H1 (cell line): ENCODE measurements around the gene OASL. TPM values are rescaled to one million over a fixed set of nuclear protein-coding genes. Genes with fewer than 3 reads are reported as not detected.
A peak's percentile ranks its signal among the peaks of the same experiment; 100 is the strongest.

Experiments used
- CTCF ChIA-PET: fragments of 300-600 bp; sonication (Branson Sonifier 250); formaldehyde crosslinking; loops from one replicate; lab custom pipeline; 2021; ENCODE audit not compliant: partially characterized antibody; lab: Charles Lee
- POLR2A ChIA-PET: fragments of 300-600 bp; sonication (Branson Sonifier 250); formaldehyde crosslinking; loops from one replicate; lab custom pipeline; 2021; ENCODE audit warnings: inconsistent platforms; ENCODE audit not compliant: partially characterized antibody; lab: Charles Lee
- DNase-seq, 2 experiments: peaks; one replicate each; pipeline versions ENCODE4 v3.0.0 to v3.0.0-alpha.2; 2010 to 2022; ENCODE audit warnings: low spot score in 2 of 2, low read depth in 1 of 2, mixed read lengths in 1 of 2
- FAIRE-seq: peaks from 2 replicates; lab custom pipeline; 2011; peaks lifted over from hg19 to GRCh38; lab: Jason Lieb, UNC
- H2AFZ ChIP-seq: 2 replicates; pipeline ENCODE4 v1.8.1; 2012; ENCODE audit warnings: low read length, inconsistent platforms
- H2AK5ac ChIP-seq: 2 replicates; pipeline ENCODE4 v1.6.1; 2013; ENCODE audit warnings: low read depth, low read length
- H2BK120ac ChIP-seq: replicated peaks from 2 replicates; pipeline ENCODE3; 2013; ENCODE audit warnings: low read depth, low read length, inconsistent platforms
- H2BK12ac ChIP-seq: 2 replicates; pipeline ENCODE4 v1.6.1; 2013; ENCODE audit warnings: low read depth, low read length
- H2BK15ac ChIP-seq: 2 replicates; pipeline ENCODE4 v1.6.1; 2013; ENCODE audit warnings: low read length
- H2BK20ac ChIP-seq: 2 replicates; pipeline ENCODE4 v1.6.1; 2013; ENCODE audit warnings: low read length
- H2BK5ac ChIP-seq: 2 replicates; pipeline ENCODE4 v1.6.1; 2013; ENCODE audit warnings: low read depth, low read length
- H3K14ac ChIP-seq: 2 replicates; pipeline ENCODE4 v1.6.1; 2013; ENCODE audit warnings: inconsistent platforms; ENCODE audit not compliant: insufficient read length
- H3K18ac ChIP-seq: 2 replicates; pipeline ENCODE4 v1.6.1; 2013; ENCODE audit warnings: low read length; ENCODE audit errors: extremely low read depth
- H3K23ac ChIP-seq: 2 replicates; pipeline ENCODE4 v1.6.1; 2013; ENCODE audit warnings: inconsistent platforms; ENCODE audit not compliant: insufficient read length
- H3K23me2 ChIP-seq: 2 replicates; pipeline ENCODE4 v1.6.1; 2013; ENCODE audit warnings: low read depth, low read length
- H3K27ac ChIP-seq: 2 replicates; pipeline ENCODE4 v1.6.1; 2011; ENCODE audit warnings: low read depth, low read length, inconsistent platforms
- H3K27me3 ChIP-seq, 4 experiments: replicated peaks in 1 of 4; 1 replicate in 1 of 4; 2 replicates in 3 of 4; pipeline versions ENCODE4 v1.6.1 to v1.8.1; 2011 to 2013; ENCODE audit warnings: low read length in 3 of 4, mild to moderate bottlenecking in 3 of 4, inconsistent platforms in 2 of 4, mixed read lengths in 2 of 4, moderate library complexity in 1 of 4; ENCODE audit not compliant: control insufficient read depth in 3 of 4, insufficient read depth in 3 of 4; ENCODE audit errors: extremely low read depth in 1 of 4
- H3K36me3 ChIP-seq, 4 experiments: 2 replicates each; pipeline versions ENCODE4 v1.6.1 to v1.8.1; 2011 to 2013; ENCODE audit warnings: mild to moderate bottlenecking in 4 of 4, low read length in 3 of 4, moderate library complexity in 2 of 4, control low read depth in 1 of 4, inconsistent platforms in 1 of 4; ENCODE audit not compliant: insufficient read depth in 4 of 4, control insufficient read depth in 2 of 4
- H3K4ac ChIP-seq: replicated peaks from 2 replicates; pipeline ENCODE3; 2013; ENCODE audit warnings: low read length, low read depth, mixed read lengths, inconsistent platforms; ENCODE audit not compliant: insufficient read length
- H3K4me1 ChIP-seq, 4 experiments: replicated peaks in 1 of 4; 1 replicate in 1 of 4; 2 replicates in 3 of 4; pipeline versions ENCODE4 v1.6.1 to v1.8.1; 2011 to 2013; ENCODE audit warnings: low read length in 3 of 4, inconsistent platforms in 2 of 4, mixed read lengths in 1 of 4; ENCODE audit not compliant: insufficient read depth in 4 of 4, control insufficient read depth in 3 of 4
- H3K4me2 ChIP-seq, 2 experiments: 2 replicates each; pipeline versions ENCODE4 v1.6.1 to v1.8.1; 2011 to 2013; ENCODE audit warnings: low read depth in 2 of 2, low read length in 2 of 2, control low read depth in 1 of 2, inconsistent platforms in 1 of 2, mild to moderate bottlenecking in 1 of 2; ENCODE audit not compliant: insufficient read depth in 1 of 2
- H3K4me3 ChIP-seq, 4 experiments: fragments of 200-600, 300-600 bp in 1 of 4; sonication (generic), shearing (Covaris generic), sonication (Bioruptor Twin) in 1 of 4; 2 replicates each; pipeline versions ENCODE4 v1.5.1 to v1.8.1; 2011 to 2016; ENCODE audit warnings: low read length in 4 of 4, low read depth in 3 of 4, control low read depth in 2 of 4, inconsistent platforms in 2 of 4, mild to moderate bottlenecking in 2 of 4, mixed read lengths in 1 of 4, moderate library complexity in 1 of 4; ENCODE audit not compliant: insufficient read depth in 2 of 4; ENCODE audit errors: extremely low read depth in 1 of 4
- H3K56ac ChIP-seq: replicated peaks from 2 replicates; pipeline ENCODE3; 2013; ENCODE audit warnings: low read depth, mild to moderate bottlenecking, mixed read lengths, low read length, inconsistent platforms; ENCODE audit not compliant: insufficient read length
- H3K79me1 ChIP-seq: 2 replicates; pipeline ENCODE4 v1.6.1; 2013; ENCODE audit warnings: low read depth, low read length, control low read depth
- H3K79me2 ChIP-seq, 2 experiments: 2 replicates each; pipeline versions ENCODE4 v1.6.1 to v1.8.1; 2012 to 2013; ENCODE audit warnings: low read length in 2 of 2, mild to moderate bottlenecking in 2 of 2, inconsistent platforms in 1 of 2; ENCODE audit not compliant: insufficient read depth in 2 of 2, control insufficient read depth in 1 of 2
- H3K9ac ChIP-seq, 4 experiments: replicated peaks in 1 of 4; 1 replicate in 1 of 4; 2 replicates in 3 of 4; pipeline versions ENCODE4 v1.6.1 to v1.8.1; 2011 to 2013; ENCODE audit warnings: low read depth in 3 of 4, low read length in 3 of 4, control low read depth in 2 of 4, mild to moderate bottlenecking in 2 of 4, moderate library complexity in 2 of 4, inconsistent platforms in 1 of 4; ENCODE audit errors: extremely low read depth in 1 of 4
- H3K9me3 ChIP-seq, 2 experiments: 2 replicates each; pipeline versions ENCODE4 v1.6.1 to v1.8.1; 2012 to 2013; ENCODE audit warnings: mild to moderate bottlenecking in 2 of 2, moderate library complexity in 2 of 2, control low read depth in 1 of 2, inconsistent platforms in 1 of 2, low read depth in 1 of 2, low read length in 1 of 2, mixed read lengths in 1 of 2; ENCODE audit not compliant: insufficient read depth in 2 of 2
- H4K20me1 ChIP-seq, 2 experiments: replicated peaks in 1 of 2; 2 replicates each; pipeline versions ENCODE3 to v1.8.1; 2011 to 2013; ENCODE audit warnings: inconsistent platforms in 2 of 2, low read length in 2 of 2, mild to moderate bottlenecking in 1 of 2; ENCODE audit not compliant: insufficient read depth in 2 of 2, control insufficient read depth in 1 of 2
- H4K5ac ChIP-seq: 2 replicates; pipeline ENCODE4 v1.6.1; 2013; ENCODE audit warnings: low read length, low read depth, mixed read lengths, inconsistent platforms; ENCODE audit not compliant: insufficient read length
- H4K8ac ChIP-seq: 2 replicates; pipeline ENCODE4 v1.8.0; 2013; ENCODE audit warnings: mild to moderate bottlenecking, moderate library complexity, low read length, inconsistent platforms; ENCODE audit not compliant: insufficient read depth; ENCODE audit errors: extremely low read depth
- H4K91ac ChIP-seq: replicated peaks from 2 replicates; pipeline ENCODE3; 2013; ENCODE audit warnings: low read length, mixed read lengths, inconsistent platforms; ENCODE audit not compliant: insufficient read length
- BCL11A ChIP-seq, 2 experiments: IDR thresholded peaks; one replicate each; pipeline ENCODE4 v1.6.1; 2011; ENCODE audit warnings: low read depth in 2 of 2, low read length in 2 of 2, mild to moderate bottlenecking in 2 of 2
- CHD1 ChIP-seq: IDR thresholded peaks from 2 replicates; pipeline ENCODE4 v1.6.1; 2012; ENCODE audit warnings: low read depth, low read length, improper control_type of control experiment
- HDAC2 ChIP-seq, 2 experiments: fragments of 300-600 bp in 1 of 2; sonication (generic) in 1 of 2; IDR thresholded peaks; 2 replicates each; pipeline ENCODE4 v1.6.1; 2011 to 2012; ENCODE audit warnings: low read depth in 2 of 2, low read length in 2 of 2, mild to moderate bottlenecking in 2 of 2, moderate library complexity in 2 of 2, borderline replicate concordance in 1 of 2, inconsistent platforms in 1 of 2
- NRF1 ChIP-seq: IDR thresholded peaks from 2 replicates; pipeline ENCODE4 v1.6.1; 2011; ENCODE audit warnings: mild to moderate bottlenecking, low read depth, low read length, improper control_type of control experiment
- RFX5 ChIP-seq: IDR thresholded peaks from 2 replicates; pipeline ENCODE4 v1.6.1; 2011; ENCODE audit warnings: low read depth, low read length, improper control_type of control experiment, borderline replicate concordance
- SP4 ChIP-seq: IDR thresholded peaks from 2 replicates; pipeline ENCODE4 v1.6.1; 2012; ENCODE audit warnings: low read length, inconsistent platforms
- WGBS, 2 experiments: shearing (Covaris generic) in 1 of 2; methylation state at CpG; one replicate each; pipeline versions ENCODE4 v1.1.6 to v1.1.7; 2013 to 2015; ENCODE audit warnings: low lambda C conversion rate in 2 of 2, mixed read lengths in 2 of 2, inconsistent platforms in 1 of 2, low coverage in 1 of 2, missing lambda C conversion rate in 1 of 2; ENCODE audit not compliant: insufficient replicate concordance in 2 of 2, insufficient coverage in 1 of 2, insufficient read length in 1 of 2; ENCODE audit errors: extremely low coverage in 1 of 2, missing lambda C conversion rate in 1 of 2; 5-methylcytosine and 5-hydroxymethylcytosine counted together
- polyA plus RNA-seq, 7 experiments: library from polyadenylated mRNA; depleted of rRNA in 3 of 7; stranded (reverse) in 5 of 7; unstranded in 2 of 7; fragments of >200 nt in 5 of 7; fragments of 200-250 nt in 2 of 7; gene quantifications; 1 replicate in 5 of 7; 2 replicates in 1 of 7; 4 replicates in 1 of 7; pipeline versions ENCODE4 v1.2.1 to v1.2.3, GENCODE V29; 2011 to 2013; ENCODE audit warnings: missing spikeins in 2 of 7, mixed read lengths in 2 of 7
- total RNA-seq: library from RNA; stranded (reverse); fragmentation: NEBNext Ultra II Directional; extraction: Animal tissue kit (Norgen Biotek cat#: 25700); gene quantifications from 2 replicates; pipeline ENCODE4 v1.2.1, GENCODE V29; 2021

Gene OASL
- total and polyA plus RNA-seq, 2 of the 8 experiments (the other 6 are each of a cell fraction or from before 2014, with no cell fraction given), result not detected

- POLR2A ChIA-PET, result no interaction called here
- WGBS, 2 experiments, result 81% methylated on average over 3 of the region's 3 CpGs; no CpG with 5 or more reads in 1 of the 2 experiments
Observed at GRCh38 chr12:120970310-120970709, 68.7 kb downstream of the OASL start.

More at GRCh38 chr12:120970310-120970709, 68.7 kb downstream of the OASL start:
- Histone ChIP-seq H3K4me3 (no peak overlapping the region), H4K8ac (no peak overlapping the region), H3K27ac (no peak overlapping the region), H2BK15ac (no peak overlapping the region), H3K56ac (no peak overlapping the region), H2BK12ac (no peak overlapping the region), H3K36me3 (no peaks in the 10 kb centered on the region), H3K9ac (no peak overlapping the region), H2AFZ (no peak overlapping the region; the same call in 1 of the 2 replicates), H4K91ac (no peak overlapping the region), H3K27me3 (no peaks in the 10 kb centered on the region), H3K23ac (no peak overlapping the region), H3K9me3 (no peaks in the 10 kb centered on the region), H2BK120ac (no peak overlapping the region), H4K20me1 (no peaks in the 10 kb centered on the region), H3K4me1 (peaks cover 0 to 3% (median 2%) of the 10 kb centered on the region in 4 experiments; a peak in 4 of 7 replicates), H4K5ac (no peak overlapping the region), H3K14ac (no peak overlapping the region), H3K79me2 (no peaks in the 10 kb centered on the region), H3K4ac (no peak overlapping the region), H3K18ac (no peak overlapping the region), H3K4me2 (no peak overlapping the region), H3K23me2 (no peaks in the 10 kb centered on the region), H2BK5ac (no peak overlapping the region), H3K79me1 (no peaks in the 10 kb centered on the region), H2AK5ac (no peak overlapping the region), H2BK20ac (no peak overlapping the region)
- no peak for DNase-seq
- CTCF ChIA-PET, result interaction anchor here (0.6 to 3.5 kb wide), 12 partner anchors 10 to 321 kb away, joined by 3 to 34 read pairs (median 7); no protein-coding TSS in a partner anchor
- peak; percentile 24 for FAIRE-seq
- TF ChIP-seq NRF1, result no peak
- no peak for TF ChIP-seq HDAC2 (IDR thresholded peaks at IDR 0.05; ENCODE audit: borderline replicate concordance in 1 of 2, low read depth in 2 of 2, low read length in 2 of 2)
- TF ChIP-seq BCL11A (IDR thresholded peaks at IDR 0.05; ENCODE audit: low read depth in 2 of 2, low read length in 2 of 2), result no peak
- TF ChIP-seq CHD1, result no peak
- no peak for TF ChIP-seq SP4
- no peak for TF ChIP-seq RFX5
